HepG2 (cell line): ENCODE measurements around the gene CD37. TPM values are rescaled to one million over a fixed set of nuclear protein-coding genes. Genes with fewer than 3 reads are reported as not detected.

Experiments
- DMTF1 ChIP-seq: sonication (generic); formaldehyde crosslinking; IDR thresholded peaks from 2 replicates; pipeline ENCODE4 v1.4.0; 2020; ENCODE audit warnings: mild to moderate bottlenecking, missing genetic modification reagents
- FOXA3 ChIP-seq: IDR thresholded peaks from 2 replicates; pipeline ENCODE4 v1.6.1; 2016; ENCODE audit warnings: missing genetic modification reagents, missing compliant biosample characterization
- FOXK1 ChIP-seq: sonication (generic); formaldehyde crosslinking; IDR thresholded peaks from 2 replicates; pipeline ENCODE4 v1.4.0; 2020; ENCODE audit warnings: low read depth, missing genetic modification reagents, borderline replicate concordance
- GABPA ChIP-seq, 2 experiments: IDR thresholded peaks; 2 replicates each; pipeline ENCODE4 v1.6.1; 2011 to 2016; ENCODE audit warnings: low read depth in 2 of 2, low read length in 1 of 2, missing biosample characterization in 1 of 2, missing genetic modification characterization in 1 of 2
- HNRNPK ChIP-seq: fragments of 200-400 bp; formaldehyde crosslinking; IDR thresholded peaks from 2 replicates; pipeline ENCODE4 v1.6.1; 2018; ENCODE audit warnings: low read length, low read depth, moderate library complexity, mild to moderate bottlenecking; ENCODE audit not compliant: poor library complexity, severe bottlenecking
- HOXA3 ChIP-seq: sonication (generic); formaldehyde crosslinking; IDR thresholded peaks from 2 replicates; pipeline ENCODE4 v1.5.0; 2020; ENCODE audit warnings: missing genetic modification reagents
- KAT8 ChIP-seq: IDR thresholded peaks from 2 replicates; pipeline ENCODE4 v1.6.1; 2016; ENCODE audit warnings: missing genetic modification reagents, missing compliant biosample characterization
- KDM1A ChIP-seq: IDR thresholded peaks from 2 replicates; pipeline ENCODE4 v1.6.1; 2016; ENCODE audit warnings: missing compliant biosample characterization
- NFKBIZ ChIP-seq: IDR thresholded peaks from 2 replicates; pipeline ENCODE4 v1.6.1; 2018; ENCODE audit warnings: missing genetic modification reagents, missing compliant biosample characterization
- NR0B2 ChIP-seq: sonication (generic); formaldehyde crosslinking; IDR thresholded peaks from 2 replicates; pipeline ENCODE4 v1.4.0; 2020; ENCODE audit warnings: mild to moderate bottlenecking, missing genetic modification reagents
- POLR2A ChIP-seq, 2 experiments: IDR thresholded peaks; 2 replicates each; pipeline ENCODE4 v1.6.1; 2011; ENCODE audit warnings: low read depth in 2 of 2, low read length in 2 of 2, mild to moderate bottlenecking in 1 of 2, moderate library complexity in 1 of 2; ENCODE audit not compliant: insufficient read depth in 1 of 2
- PRDM10 ChIP-seq: sonication (generic); formaldehyde crosslinking; IDR thresholded peaks from 2 replicates; pipeline ENCODE4 v1.4.0; 2020; ENCODE audit warnings: low read depth, missing genetic modification reagents
- SIN3B ChIP-seq: fragments of 150-350 bp; IDR thresholded peaks from 2 replicates; pipeline ENCODE4 v1.6.1; 2014; ENCODE audit warnings: low read length
- THAP9 ChIP-seq: sonication (generic); formaldehyde crosslinking; IDR thresholded peaks from 2 replicates; pipeline ENCODE4; 2020; ENCODE audit warnings: missing genetic modification reagents, mild to moderate bottlenecking, borderline replicate concordance
- ZFY ChIP-seq: sonication (generic); formaldehyde crosslinking; IDR thresholded peaks from 2 replicates; pipeline ENCODE4 v1.4.0; 2020; ENCODE audit warnings: missing genetic modification reagents
- ZNF574 ChIP-seq: sonication (generic); formaldehyde crosslinking; IDR thresholded peaks from 2 replicates; pipeline ENCODE4 v1.4.0; 2020; ENCODE audit warnings: missing genetic modification reagents
- ZNF775 ChIP-seq: sonication (generic); formaldehyde crosslinking; IDR thresholded peaks from 2 replicates; pipeline ENCODE4 v1.4.0; 2020; ENCODE audit warnings: missing genetic modification reagents, mild to moderate bottlenecking, moderate library complexity, borderline replicate concordance
- ZSCAN20 ChIP-seq: sonication (generic); formaldehyde crosslinking; IDR thresholded peaks from 2 replicates; pipeline ENCODE4 v1.4.0; 2020; ENCODE audit warnings: missing genetic modification reagents, mild to moderate bottlenecking, borderline replicate concordance
- polyA plus RNA-seq, 8 experiments: library from polyadenylated mRNA; depleted of rRNA in 3 of 8; stranded (reverse) in 7 of 8; unstranded in 1 of 8; fragments of >200 nt; fragmentation: Illumina TruSeq in 4 of 8; extraction: Trizol in 4 of 8; gene quantifications; 2 replicates each; pipeline versions ENCODE4 v1.2.1 to v1.2.3, GENCODE V29; 2011 to 2016; ENCODE audit warnings: low read depth in 4 of 8, missing spikeins in 1 of 8, mixed read lengths in 1 of 8; ENCODE audit not compliant: insufficient read depth in 1 of 8
- total RNA-seq, 5 experiments: library from RNA; depleted of rRNA; stranded (reverse); fragments of >200 nt; fragmentation: Illumina TruSeq; extraction: Trizol; gene quantifications; 2 replicates each; pipeline ENCODE4 v1.2.3, GENCODE V29; 2016; ENCODE audit warnings: low read depth in 1 of 5

The CD37 gene
- total and polyA plus RNA-seq, 2 of the 13 experiments (the other 11 are each of a cell fraction or from before 2014, with no cell fraction given) = not detected

- no peak for TF ChIP-seq NR0B2 (CRISPR knock-in tag)
- 0 out of 4 replicates have a peak, but pooled peaks of 1 of the 2 experiments have one; percentile 21 for TF ChIP-seq POLR2A (IDR thresholded peaks at IDR 0.05; ENCODE audit: insufficient read depth in 1 of 2, low read depth in 2 of 2, low read length in 2 of 2)
- TF ChIP-seq ZNF574 (CRISPR knock-in tag) = peak; percentile 44; the same call in 1 of the 2 replicates
- TF ChIP-seq KDM1A (CRISPR knock-in tag) = no peak
- peak; percentile 74 for TF ChIP-seq KAT8 (CRISPR knock-in tag)
- no peak for TF ChIP-seq ZNF775
- no peak for TF ChIP-seq GABPA (IDR thresholded peaks at IDR 0.05; ENCODE audit: low read depth, low read length)
- peak; percentile 46; the same call in 1 of the 2 replicates for TF ChIP-seq GABPA (CRISPR knock-in tag; IDR thresholded peaks at IDR 0.05; ENCODE audit: low read depth)
- peak; percentile 88 for TF ChIP-seq PRDM10 (CRISPR knock-in tag)
- TF ChIP-seq HOXA3 = peak; percentile 56; the same call in 1 of the 2 replicates
- no peak for TF ChIP-seq ZSCAN20 (CRISPR knock-in tag)
- no peak for TF ChIP-seq THAP9 (CRISPR knock-in tag)
- TF ChIP-seq FOXA3 (CRISPR knock-in tag) = peak; percentile 29; the same call in 1 of the 2 replicates
- TF ChIP-seq FOXK1 (CRISPR knock-in tag) = peak; percentile 43; the same call in 1 of the 2 replicates
- TF ChIP-seq NFKBIZ (CRISPR knock-in tag) = no peak
- TF ChIP-seq ZFY (CRISPR knock-in tag) = no peak
- TF ChIP-seq DMTF1 (CRISPR knock-in tag) = no peak
- no peak for TF ChIP-seq HNRNPK
- no peak for TF ChIP-seq SIN3B
Observed at GRCh38 chr19:49331616-49332055, 3.6 kb upstream of the CD37 start (continued).
